NOMO-1 treated with DMSO at 0.1 percent for 48 hours (cell line): ENCODE data around the gene LRRN4.
"Not testable (repeated sequence)": the region's sequence is repeated elsewhere in the genome, so short reads cannot be mapped to it uniquely, and the experiment has no call there.

Experiments
- DNase-seq: peaks from one replicate; lab custom pipeline; 2025; ENCODE audit not compliant: unreplicated experiment; lab: John Stamatoyannopoulos, UW

Gene LRRN4

GRCh38 chr20:6034134-6034969 is 19.5 kb downstream of the LRRN4 start:
- DNase-seq = peak; percentile 32

- not testable (repeated sequence) for DNase-seq
Measured at GRCh38 chr20:6032907-6033306, 21.0 kb downstream of the LRRN4 start.

DNA sequence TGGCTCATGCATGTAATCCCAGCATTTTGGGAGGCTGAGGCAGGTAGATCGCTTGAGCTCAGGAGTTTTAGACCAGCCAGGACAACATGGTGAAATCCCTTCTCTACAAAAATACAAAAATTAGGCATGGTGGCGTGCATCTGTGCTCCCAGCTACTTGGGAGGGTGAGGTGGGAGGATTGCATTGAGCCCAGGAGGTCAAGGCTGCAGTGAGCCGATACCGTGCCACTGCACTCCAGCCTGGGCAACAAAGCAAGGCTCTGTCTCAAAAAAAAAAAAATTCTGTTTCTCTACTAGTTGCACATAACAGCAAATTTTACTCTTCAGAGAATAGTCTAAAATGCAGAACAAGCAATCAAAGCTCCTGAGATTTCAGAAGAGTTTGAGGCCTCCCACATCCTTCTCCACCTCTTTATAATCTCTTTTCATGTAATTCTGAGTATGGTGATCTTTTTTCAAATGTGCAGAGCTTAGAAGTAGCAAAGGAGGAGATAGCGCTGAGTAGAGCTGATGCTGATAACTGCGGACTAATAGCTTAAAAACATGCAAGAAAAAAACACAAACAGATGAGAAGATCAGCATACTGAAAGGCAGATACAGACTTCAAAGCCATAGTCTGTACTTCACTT is 23.3 kb downstream of the LRRN4 start:
- DNase-seq = no peak

- no peak for DNase-seq
Measured at GRCh38 chr20:6029538-6029937, 24.3 kb downstream of the LRRN4 start.

DNA sequence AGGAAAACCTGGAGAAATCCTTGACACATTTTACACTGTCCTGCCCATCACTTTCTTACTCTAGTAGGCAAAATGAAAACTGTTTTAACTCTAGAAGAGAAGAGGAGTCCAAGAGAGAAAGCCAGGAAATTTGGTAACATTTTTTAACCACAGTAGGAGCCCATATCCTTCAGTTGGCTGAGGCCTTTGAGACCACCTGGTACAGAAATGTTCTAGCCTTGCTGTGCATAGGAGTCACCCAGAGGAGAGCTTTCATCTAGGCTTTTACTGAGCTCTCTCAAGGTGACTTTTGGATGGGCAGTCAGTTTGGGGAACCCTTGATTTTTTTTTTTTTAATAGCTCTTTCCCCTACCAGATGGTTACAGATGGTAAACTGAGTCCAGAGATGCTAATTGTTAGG is 25.0 kb downstream of the LRRN4 start:
- DNase-seq = no peak

GRCh38 chr20:6026051-6026450 is 27.8 kb downstream of the LRRN4 start:
- DNase-seq = no peak

DNA sequence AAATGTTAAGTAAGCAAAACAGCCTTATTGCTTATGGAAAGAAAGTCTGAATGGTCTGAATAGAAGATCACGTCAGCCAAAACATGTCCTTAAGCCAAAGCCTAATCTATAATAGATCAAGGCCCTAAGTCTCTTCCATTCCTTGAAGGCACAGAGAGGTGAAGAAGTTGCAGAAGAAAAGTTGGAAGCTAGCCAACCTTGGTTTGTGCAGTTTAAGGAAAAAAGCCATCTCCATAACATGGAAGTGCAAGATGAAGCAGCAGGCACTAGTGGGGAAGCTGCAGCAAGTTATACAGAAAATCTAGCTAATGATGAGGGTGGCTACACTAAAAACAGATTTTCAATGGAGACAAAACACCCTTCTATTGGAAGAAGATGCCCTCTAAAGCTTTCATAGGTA is 29.1 kb downstream of the LRRN4 start:
- DNase-seq = no peak

GRCh38 chr20:6017880-6018279 is 36.0 kb downstream of the LRRN4 start:
- no peak for DNase-seq

GRCh38 chr20:6017467-6017866 is 36.4 kb downstream of the LRRN4 start:
- no peak for DNase-seq

DNA sequence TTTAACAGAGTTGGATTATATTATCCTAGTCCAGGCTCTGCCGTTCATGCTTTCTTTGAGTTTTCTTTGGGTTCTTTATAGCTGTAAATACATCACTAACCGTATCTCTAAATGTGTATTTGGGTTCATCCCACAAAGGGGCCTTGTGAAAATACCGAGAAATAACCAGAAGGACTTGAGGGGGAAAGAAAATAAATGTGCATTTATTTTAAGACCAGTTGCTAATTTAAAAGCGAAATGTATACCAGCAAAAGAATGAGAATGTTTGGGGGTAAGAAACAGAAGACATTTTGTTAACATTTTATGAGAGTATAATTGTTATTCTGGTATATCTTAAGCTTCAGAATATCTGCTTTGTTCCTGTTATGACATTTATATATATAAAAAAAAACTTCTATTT is 38.9 kb downstream of the LRRN4 start:
- DNase-seq = no peak

- no peak for DNase-seq
Measured at GRCh38 chr20:6014017-6014416, 39.8 kb downstream of the LRRN4 start.

DNA sequence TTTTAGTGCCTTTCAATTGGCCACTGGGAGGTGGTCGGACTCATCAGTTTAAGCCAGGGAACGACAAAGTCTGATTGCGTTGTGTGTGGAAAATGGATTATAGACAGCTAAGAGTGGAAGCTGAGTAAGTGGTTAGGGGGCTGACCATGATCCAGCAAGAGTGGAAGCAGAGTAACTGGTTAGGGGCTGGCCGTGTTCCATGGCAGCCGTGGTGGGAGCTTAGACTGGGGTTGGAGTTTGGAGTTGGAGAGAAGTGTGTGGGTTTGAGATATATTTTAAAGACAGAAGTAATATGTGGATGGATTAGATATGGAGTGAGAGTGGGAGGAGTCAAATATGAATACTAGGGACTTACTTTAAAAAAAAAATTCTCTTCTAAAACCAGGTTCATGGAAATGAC is 41.7 kb downstream of the LRRN4 start:
- DNase-seq = no peak

DNA sequence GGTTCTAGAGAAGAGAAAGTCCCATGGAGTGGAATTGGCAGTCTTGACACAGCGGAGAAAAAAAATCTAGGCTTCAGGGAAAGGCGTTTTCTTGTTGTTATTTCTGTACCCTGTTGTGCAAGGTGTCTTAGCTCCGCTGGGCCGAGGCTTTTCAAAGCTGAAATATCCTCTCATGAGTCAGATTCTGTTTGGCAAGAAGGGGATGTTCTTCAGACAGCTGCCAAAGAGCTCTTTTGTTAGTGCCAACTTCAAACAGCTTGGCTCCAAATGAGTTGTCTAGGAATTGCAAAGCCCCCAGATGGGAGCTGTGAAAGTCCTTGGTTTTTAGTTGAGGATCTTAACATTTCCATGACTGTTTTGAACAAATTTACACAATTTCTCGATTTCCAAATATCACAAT is 45.6 kb downstream of the LRRN4 start:
- DNase-seq = peak; percentile 90

DNA sequence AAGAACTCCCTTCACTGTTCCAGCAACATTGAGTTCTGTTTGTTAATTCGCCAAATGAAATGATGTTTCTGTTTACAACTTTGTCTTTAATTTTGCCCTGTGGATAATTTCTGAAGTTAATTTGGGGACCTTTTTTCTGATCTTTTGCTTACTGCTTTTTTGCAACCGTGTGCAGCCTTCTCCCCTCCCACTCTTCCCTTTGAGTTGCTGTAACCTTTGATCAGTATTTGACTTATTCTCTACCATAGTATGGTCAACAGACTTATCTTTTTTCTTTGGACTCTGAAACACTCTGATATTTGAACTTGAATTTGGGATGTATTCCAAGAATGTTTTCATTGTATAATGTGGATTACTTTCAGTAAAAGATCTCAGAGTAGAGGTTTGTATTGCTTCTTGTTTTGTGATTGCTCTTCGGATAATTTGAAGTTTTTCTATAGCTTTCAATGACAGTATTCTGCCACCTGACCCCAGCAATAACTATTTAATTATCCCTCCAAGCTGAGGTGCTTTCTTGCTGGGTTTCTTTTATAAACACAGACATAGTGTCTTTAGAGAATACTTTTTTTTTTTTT is 46.2 kb downstream of the LRRN4 start:
- no peak for DNase-seq

GRCh38 chr20:6007094-6007528 is 46.7 kb downstream of the LRRN4 start:
- no peak for DNase-seq

GRCh38 chr20:6006603-6006949 is 47.3 kb downstream of the LRRN4 start:
- DNase-seq = no peak

- DNase-seq = no peak
Measured at GRCh38 chr20:6000871-6001270, 53.0 kb downstream of the LRRN4 start.

DNA sequence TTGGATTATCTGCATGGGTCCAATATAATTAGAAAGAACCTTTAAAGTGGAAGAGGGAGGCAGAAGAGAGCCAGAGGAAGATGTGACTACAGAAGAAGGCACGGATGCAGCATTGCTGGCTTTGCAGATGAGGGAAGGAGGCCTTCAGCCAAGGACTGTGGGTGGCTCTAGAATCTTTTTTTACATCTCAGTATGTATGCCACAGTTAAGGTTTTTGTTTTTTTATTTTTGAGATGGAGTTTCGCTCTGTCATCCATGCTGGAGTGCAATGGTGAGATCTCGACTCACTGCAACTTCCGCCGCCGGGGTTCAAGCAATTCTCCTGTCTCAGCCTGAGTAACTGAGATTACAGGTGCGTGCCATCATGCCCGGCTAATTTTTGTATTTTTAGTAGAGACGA is 54.1 kb downstream of the LRRN4 start:
- no peak for DNase-seq

DNA sequence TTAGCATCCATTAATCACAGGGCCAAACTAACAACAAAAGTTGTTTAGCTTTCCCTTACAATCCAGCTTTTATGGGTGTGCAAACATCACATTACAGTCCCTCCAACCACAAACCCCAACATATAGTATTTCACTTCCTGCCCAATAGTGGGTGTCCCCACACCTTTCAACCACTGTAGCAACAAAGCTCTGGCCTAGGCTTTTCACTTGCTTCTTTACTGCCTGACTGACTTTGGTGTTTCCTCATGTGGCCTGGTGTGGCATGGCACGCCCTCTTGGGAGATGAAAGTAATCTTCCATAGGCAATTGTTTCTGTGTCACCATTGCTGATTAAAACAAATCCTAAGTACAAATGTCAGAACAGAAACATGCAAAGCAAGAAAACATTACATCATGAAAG is 57.1 kb downstream of the LRRN4 start:
- peak; percentile 0 for DNase-seq

GRCh38 chr20:5991623-5992441 is 62.0 kb downstream of the LRRN4 start:
- no peak for DNase-seq

GRCh38 chr20:5990946-5991345 is 62.9 kb downstream of the LRRN4 start:
- DNase-seq = no peak
